Ascending aorta (tissue), 2 donors: ENCODE measurements around the gene BCL6B. TPM values are rescaled to one million over a fixed set of nuclear protein-coding genes. Genes with fewer than 3 reads are reported as not detected.

Experiments
- DNase-seq, 2 donors: peaks; one replicate each; pipeline ENCODE4 v3.0.0-alpha.2; 2019; ENCODE audit warnings: low spot score in 2 of 2
- H3K27ac ChIP-seq, 2 donors: fragments of 200-600 bp; sonication (generic); one replicate each; pipeline ENCODE4 v1.5.1; 2016 to 2017; ENCODE audit warnings: mild to moderate bottlenecking in 1 of 2
- H3K27me3 ChIP-seq: fragments of 200-600 bp; sonication (generic); one replicate; pipeline ENCODE4 v1.5.1; 2017
- H3K36me3 ChIP-seq, 2 donors: fragments of 200-600 bp; sonication (generic); one replicate each; pipeline ENCODE4 v1.5.1; 2016
- H3K4me1 ChIP-seq, 2 donors: fragments of 200-600 bp; sonication (generic); one replicate each; pipeline ENCODE4 v1.5.1; 2016 to 2017; ENCODE audit warnings: mild to moderate bottlenecking in 1 of 2
- H3K4me3 ChIP-seq, 2 donors: fragments of 200-600 bp; sonication (generic); one replicate each; pipeline ENCODE4 v1.5.1; 2016 to 2017; ENCODE audit warnings: mild to moderate bottlenecking in 1 of 2
- H3K9me3 ChIP-seq, 2 donors: fragments of 200-600 bp; sonication (generic); one replicate each; pipeline ENCODE4 v1.5.1; 2016
- intact Hi-C: fragments of 100-400 bp; cut with DNase I; formaldehyde crosslinking; loops from one replicate; pipeline ENCODE4 v1.15.1; 2023
- total RNA-seq: library from RNA; depleted of rRNA; stranded (reverse); fragments of >200 nt; gene quantifications from one replicate; pipeline ENCODE4 v1.1.0, GENCODE V29; 2016
- TF ChIP-seq, protein P1 (sequence below), 3 experiments: fragments of 200-600 bp in 2 of 3; fragments of 450-650 bp in 1 of 3; sonication (generic) in 2 of 3; IDR thresholded peaks; one replicate each; pipeline ENCODE4 v1.5.1; 2016 to 2019; ENCODE audit warnings: antibody characterized with exemption in 3 of 3, mild to moderate bottlenecking in 1 of 3, moderate library complexity in 1 of 3

The BCL6B gene
- total RNA-seq, 1 donor from 2014 or later = 16.4 TPM

DNA sequence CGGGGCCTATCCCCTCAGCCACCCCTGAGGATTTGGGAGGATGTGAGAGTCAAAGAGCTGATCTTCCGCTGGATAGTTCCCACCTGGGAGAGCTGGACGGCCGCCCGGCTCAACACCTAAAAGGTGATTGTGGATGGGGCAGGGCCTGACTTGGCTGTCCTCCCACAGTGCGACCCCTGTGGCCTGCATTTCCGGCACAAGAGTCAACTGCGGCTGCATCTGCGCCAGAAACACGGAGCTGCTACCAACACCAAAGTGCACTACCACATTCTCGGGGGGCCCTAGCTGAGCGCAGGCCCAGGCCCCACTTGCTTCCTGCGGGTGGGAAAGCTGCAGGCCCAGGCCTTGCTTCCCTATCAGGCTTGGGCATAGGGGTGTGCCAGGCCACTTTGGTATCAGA, 4.5 kb downstream of the BCL6B start:
- Histone ChIP-seq H3K4me1 (peaks cover 0 to 3% of the 10 kb centered on the region in 2 donors), H3K9me3 (no peaks in the 10 kb centered on the region), H3K36me3 (no peaks in the 10 kb centered on the region), H3K27me3 (peaks cover 12% of the 10 kb centered on the region), H3K4me3 (no peak overlapping the region), H3K27ac (no peak overlapping the region)
- DNase-seq = no peak
- TF ChIP-seq, protein P1, sequence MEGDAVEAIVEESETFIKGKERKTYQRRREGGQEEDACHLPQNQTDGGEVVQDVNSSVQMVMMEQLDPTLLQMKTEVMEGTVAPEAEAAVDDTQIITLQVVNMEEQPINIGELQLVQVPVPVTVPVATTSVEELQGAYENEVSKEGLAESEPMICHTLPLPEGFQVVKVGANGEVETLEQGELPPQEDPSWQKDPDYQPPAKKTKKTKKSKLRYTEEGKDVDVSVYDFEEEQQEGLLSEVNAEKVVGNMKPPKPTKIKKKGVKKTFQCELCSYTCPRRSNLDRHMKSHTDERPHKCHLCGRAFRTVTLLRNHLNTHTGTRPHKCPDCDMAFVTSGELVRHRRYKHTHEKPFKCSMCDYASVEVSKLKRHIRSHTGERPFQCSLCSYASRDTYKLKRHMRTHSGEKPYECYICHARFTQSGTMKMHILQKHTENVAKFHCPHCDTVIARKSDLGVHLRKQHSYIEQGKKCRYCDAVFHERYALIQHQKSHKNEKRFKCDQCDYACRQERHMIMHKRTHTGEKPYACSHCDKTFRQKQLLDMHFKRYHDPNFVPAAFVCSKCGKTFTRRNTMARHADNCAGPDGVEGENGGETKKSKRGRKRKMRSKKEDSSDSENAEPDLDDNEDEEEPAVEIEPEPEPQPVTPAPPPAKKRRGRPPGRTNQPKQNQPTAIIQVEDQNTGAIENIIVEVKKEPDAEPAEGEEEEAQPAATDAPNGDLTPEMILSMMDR (IDR thresholded peaks at IDR 0.05) = no peak
- intact Hi-C loops = no loop called here

DNA sequence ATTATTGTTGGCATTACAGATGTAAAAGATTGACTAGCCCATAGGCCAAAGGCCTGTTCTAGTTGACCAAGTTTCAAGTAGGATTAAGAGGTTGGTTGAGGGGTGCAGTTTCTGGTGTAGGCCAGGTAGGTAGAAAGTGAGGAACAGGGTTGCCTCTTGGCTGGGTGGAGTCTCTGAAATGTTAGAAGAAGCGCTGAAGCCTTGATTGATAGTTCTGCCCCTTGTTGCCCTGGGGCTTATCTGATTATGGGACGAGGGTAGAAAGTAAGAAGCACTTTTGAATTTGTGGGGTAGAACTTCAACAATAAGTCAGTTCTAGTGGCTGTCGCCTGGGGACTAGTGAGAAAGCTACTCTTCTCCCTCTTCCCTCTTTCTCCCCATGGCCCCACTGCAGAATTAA, 6.2 kb downstream of the BCL6B start:
- Histone ChIP-seq H3K4me3 (no peak overlapping the region), H3K36me3 (no peaks in the 10 kb centered on the region), H3K27me3 (no peaks in the 10 kb centered on the region), H3K9me3 (no peaks in the 10 kb centered on the region), H3K27ac (peak overlapping the region in 1 of 2 donors; percentile 45), H3K4me1 (no peaks in the 10 kb centered on the region)
- TF ChIP-seq, protein P1 (IDR thresholded peaks at IDR 0.05) = no peak
- intact Hi-C loops = no loop called here
- no peak for DNase-seq

DNA sequence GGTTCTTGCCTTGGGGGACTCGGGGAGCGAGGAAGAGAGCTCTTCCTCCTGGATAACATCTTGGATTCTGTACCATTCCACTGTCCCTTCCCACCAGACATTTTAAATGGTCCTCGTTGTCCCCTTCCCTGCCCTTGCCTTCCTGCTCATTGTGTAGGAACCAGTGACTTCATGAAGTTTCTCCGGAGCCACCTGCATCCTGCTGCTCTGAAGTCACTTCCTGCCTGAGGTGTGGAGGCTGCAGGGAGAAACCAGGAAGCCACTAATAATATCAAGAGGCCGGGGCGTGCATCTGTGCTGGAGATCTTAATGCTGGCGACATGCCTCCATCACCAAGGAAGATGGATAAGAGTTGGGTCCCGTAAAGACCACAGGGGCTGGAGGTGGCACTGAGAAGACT, 6.8 kb downstream of the BCL6B start:
- Histone ChIP-seq H3K27me3 (no peaks in the 10 kb centered on the region), H3K4me3 (no peak overlapping the region), H3K4me1 (no peaks in the 10 kb centered on the region), H3K27ac (no peak overlapping the region), H3K9me3 (no peaks in the 10 kb centered on the region), H3K36me3 (no peaks in the 10 kb centered on the region)
- TF ChIP-seq, protein P1 (IDR thresholded peaks at IDR 0.05) = no peak
- intact Hi-C loops = no loop called here
- no peak for DNase-seq

DNA sequence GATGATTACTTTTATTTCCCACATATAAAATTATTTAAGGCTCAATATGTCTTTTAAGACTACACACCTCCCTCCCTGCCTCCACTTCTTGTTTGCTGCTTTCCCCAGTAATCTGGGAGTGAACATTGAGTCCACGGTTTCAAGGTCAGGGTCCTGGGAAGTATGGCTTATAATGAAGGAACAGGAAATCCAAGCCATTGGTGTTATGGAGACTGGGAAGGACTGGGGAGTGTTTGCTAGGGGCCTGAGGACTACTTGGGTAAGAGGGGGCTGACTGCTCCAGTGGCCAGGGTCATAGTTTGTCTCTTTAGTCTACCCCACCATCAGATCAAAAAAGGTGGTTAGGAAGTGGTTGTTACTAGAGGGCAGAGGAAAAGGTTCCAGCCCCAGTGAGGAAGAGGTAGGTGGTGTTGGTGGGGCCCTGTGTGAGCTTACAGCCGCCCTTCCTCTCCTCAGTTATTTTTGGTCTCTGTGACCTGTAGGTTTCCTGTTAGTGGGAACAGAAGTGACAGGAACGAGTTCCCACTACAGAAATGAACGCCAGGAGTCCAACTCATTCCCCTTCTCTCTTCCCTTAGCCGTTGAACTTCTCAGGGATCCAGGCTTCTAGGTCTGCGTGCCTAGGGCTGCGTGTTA, 12.2 kb downstream of the BCL6B start:
- Histone ChIP-seq H3K27ac (peak overlapping the region; percentile 43 to 63), H3K4me1 (peaks cover 0 to 5% of the 10 kb centered on the region in 2 donors), H3K27me3 (no peaks in the 10 kb centered on the region), H3K9me3 (no peaks in the 10 kb centered on the region), H3K4me3 (peak overlapping the region; percentile 57 to 59), H3K36me3 (no peaks in the 10 kb centered on the region)
- no peak for DNase-seq
- TF ChIP-seq, protein P1 (IDR thresholded peaks at IDR 0.05) = no peak
- intact Hi-C loops = no loop called here

DNA sequence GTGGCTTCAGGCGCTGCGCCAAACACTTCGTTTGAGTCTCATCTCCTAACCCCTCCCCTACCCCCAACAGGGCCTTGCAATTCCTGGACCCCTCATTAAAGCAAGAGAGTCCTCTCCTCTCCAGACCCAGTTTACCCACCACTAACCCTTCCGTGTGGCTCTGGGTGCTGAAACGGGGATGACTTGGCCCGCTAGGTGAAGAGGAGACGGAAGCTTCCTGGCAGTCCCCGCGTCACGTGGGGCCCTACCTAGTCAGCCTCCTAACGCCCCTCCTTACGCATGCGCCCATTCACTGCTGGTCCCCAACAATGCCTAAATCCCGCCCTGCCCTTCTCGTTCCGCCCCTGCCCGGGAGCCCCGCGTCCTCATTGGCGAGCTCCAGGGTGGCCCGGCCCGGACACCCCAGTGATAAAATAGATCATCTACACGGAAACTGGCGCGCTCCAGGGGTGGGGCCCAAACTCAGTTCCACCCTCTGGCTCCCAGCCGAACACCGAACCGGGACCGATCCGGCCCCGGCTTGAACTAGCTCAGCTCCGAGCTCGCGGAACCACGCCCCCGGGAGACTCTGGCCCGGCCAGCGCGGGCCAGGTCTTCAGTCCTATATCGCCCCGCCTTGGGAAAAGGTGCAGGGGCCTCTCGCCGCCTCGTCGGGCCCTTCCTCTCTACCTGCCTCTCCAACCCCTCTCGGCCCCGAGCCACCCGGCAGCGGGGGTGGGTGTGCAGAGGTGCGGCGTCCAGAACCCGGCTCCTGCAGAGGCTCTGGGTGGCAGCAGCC, 12.9 kb downstream of the BCL6B start, which contains the start of gene SLC16A13:
SLC16A13 (plus strand) TSS at position 425 of the 778 bp plus-strand sequence. CDS start 368 bp downstream, outside the sequence.
- peak; percentile 89 to 94 for DNase-seq
- Histone ChIP-seq H3K27me3 (no peaks in the 10 kb centered on the region), H3K27ac (peak within 1 kb of the TSS; percentile 43 to 63), H3K4me1 (peaks cover 0 to 5% of the 10 kb centered on the region in 2 donors), H3K9me3 (no peaks in the 10 kb centered on the region), H3K4me3 (peak within 1 kb of the TSS; percentile 57 to 59), H3K36me3 (no peaks in the 10 kb centered on the region)
- intact Hi-C loops = no loop called here
- TF ChIP-seq, protein P1 (IDR thresholded peaks at IDR 0.05) = no peak
